GM19438 (cell line): ENCODE measurements around the gene CACNG7.

Source experiments
- ATAC-seq: cut with Tn5 transposase; IDR thresholded peaks from one replicate; pipeline ENCODE4 v1.9.1; 2021; ENCODE audit warnings: low read depth; ENCODE audit not compliant: unreplicated experiment

The CACNG7 gene

GRCh38 chr19:53877361-53877766, 31.7 kb upstream of the CACNG7 start:
- ATAC-seq = no peak

DNA sequence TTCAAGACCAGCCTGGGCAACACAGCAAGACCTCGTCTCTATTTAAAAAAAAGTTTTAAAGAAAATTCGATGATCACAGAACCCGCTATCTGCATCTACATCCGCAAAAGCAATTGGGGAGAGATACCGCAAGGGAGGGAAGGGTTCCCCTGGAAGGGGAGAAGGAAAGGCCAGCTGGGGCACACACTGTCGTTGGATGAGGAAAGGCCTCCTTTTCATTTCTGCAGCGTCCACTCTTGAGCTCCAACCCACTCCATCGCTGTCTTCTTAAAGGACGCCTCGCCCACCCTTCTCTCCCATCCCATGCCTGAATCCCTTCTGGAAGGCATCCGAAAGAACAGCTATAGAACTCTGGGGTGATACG, 30.3 kb upstream of the CACNG7 start:
- ATAC-seq = no peak

DNA sequence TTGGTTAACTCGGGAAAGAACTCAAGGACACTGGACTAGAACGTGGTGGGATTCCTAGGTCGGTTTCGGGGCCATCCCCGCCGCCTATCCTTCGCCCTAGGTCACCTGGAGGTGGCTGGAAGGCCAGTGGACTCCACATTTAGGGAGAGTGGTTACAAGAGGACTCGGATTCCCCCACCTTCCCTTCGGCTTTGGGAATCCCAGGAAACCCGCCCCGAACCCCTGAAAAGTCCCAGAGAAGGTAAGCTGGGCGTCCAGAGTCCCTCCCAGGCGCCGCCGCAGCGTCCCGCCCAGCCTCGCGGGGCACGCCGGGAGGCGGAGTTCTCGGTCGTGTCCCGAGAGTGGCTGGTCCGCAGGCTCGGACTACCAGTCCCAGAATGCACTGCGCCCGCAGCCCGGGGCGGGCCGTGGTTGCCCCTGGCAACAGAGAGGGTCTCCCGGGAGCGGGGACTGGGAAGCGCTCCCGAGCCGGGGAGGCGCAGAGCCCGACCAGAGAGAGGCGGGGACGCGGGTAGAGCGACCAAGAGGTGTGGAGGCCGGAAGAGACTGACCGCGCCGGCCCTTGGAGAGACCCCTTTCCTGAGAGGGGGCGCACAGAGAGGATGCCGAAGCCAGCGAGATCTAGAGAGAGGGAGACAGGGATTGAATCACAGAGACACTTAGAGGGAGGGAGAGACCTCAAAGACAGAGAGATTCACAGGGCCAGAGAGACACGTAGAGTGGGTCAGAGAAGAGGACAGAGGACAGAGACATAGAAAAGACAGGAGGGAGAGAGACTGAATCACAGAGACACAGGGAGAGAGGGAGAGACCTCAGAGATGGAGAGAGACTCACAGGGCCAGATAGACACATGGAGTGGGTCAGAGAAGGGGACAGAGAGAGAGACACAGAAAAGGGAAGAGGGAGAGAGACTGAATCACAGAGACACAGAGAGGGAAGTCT, 29.7 kb upstream of the CACNG7 start:
- peak; percentile 60 for ATAC-seq

GRCh38 chr19:53880711-53881481, 28.2 kb upstream of the CACNG7 start:
- ATAC-seq = no peak

DNA sequence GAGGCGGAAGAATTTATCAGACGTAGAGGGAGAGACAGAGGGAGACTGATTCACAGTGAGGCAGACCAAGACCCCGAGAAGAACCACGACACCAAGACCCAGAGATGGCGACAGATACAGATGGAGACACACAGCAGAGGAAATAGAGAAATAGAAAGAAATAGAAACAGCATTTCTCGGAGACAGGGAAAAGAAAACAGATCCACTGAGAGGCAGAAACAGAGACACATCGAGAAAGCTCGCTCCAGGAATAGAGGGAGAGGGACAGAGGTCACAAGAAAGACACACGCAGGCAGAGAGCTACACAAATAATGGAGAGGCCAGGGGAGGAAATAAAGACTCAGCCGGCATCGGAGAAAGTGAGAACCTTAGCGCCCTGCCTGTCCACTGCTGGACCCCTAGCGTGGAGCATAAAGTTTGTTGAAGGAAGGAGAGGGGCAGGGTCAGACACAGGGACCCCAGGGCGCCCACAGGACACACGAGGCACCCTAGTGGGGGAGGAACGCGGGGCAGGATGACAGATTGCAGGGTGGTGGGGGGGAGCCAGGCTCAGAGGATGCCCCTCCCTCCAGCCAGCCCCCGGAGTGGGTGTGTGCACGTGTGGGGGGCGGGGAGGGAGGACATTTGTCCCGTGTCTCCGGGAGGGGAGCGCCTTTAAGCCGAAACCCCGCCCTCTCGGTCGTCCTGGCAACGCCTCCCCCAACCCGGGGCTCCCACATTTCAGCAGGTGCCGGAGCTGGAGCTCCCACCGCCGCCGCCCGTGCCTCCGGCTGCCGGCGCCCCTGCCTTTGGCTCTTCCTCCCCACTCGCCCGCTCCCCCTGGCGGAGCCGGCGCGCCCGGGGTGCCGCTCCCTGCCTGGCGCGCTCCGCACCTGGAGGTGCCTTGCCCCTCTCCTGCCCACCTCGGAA, 27.3 kb upstream of the CACNG7 start, which contains the start of gene PRKCG:
PRKCG (plus strand) TSS at position 716 of the 909 bp plus-strand sequence. CDS start 298 bp downstream, outside the sequence.
- no peak for ATAC-seq

GRCh38 chr19:53882391-53883050, 26.6 kb upstream of the CACNG7 start:
- no peak for ATAC-seq

DNA sequence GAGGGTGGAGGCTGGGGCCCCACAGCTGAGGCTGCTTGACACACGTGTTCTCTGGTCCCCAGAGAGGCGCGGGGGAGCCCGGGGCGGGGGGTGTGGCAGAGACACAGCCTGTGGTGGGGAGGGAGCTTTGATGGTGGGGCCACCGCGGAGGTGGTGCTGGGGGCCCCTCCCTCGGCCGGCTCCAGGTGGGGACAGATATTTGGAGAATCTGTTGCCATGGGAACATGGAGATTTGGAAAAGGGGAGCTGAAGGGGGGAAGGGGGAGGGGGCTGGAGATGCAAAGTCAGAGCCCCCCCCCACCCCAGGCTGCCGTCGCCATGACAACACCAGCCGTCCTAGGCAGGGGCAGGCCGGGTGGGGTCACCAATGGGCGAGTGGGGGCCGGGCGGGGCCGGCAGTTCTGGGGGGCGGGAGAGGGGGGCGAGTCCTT, 25.8 kb upstream of the CACNG7 start:
- ATAC-seq = no peak

- no peak for ATAC-seq
Measured at GRCh38 chr19:53883741-53884140, 25.3 kb upstream of the CACNG7 start.

GRCh38 chr19:53884256-53884655, 24.8 kb upstream of the CACNG7 start:
- no peak for ATAC-seq

DNA sequence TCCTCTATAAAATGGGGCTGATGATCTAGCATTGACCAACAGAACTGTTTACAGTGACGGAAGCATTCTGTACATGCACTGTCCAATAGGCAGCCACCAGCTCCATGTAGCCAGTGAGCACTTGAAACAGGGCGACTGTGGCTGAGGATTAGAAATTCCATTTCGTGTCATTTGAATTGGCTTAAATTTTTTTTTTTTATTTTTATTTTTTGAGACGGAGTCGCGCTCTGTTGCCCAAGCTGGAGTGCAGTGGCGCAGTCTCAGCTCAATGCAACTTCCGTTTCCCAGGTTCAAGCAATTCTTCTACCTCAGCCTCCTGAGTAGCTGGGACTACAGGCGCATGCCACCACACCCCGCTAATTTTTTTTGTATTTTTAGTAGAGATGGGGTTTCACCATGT, 24.0 kb upstream of the CACNG7 start:
- ATAC-seq = no peak

DNA sequence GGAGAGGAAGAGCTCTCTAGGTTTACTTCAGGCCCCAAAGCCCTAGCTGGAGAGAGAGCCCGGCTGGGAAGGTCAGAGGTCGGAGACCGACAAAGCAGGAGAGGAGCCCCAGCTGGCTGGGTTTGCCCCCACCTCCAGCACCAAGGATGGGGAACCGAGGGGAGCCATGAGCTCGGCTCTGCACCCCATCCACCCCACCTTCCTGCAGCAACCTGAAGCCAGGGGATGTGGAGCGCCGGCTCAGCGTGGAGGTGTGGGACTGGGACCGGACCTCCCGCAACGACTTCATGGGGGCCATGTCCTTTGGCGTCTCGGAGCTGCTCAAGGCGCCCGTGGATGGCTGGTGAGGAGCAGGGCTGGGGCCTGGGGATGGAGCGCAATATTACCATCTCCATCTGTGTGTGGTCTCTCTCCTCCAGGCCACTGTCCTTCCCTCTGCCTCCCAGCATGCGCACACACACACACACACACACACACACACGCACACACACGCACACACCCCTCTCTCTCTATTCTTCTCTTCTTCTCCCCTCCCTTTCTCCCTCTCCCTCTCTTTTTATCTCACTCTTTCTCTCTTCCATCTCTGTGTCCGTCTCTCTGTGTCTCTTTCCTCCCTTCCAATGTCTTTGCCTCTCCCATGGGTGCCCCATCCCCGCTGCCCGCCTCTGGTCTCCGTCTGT, 16.6 kb upstream of the CACNG7 start:
- ATAC-seq = no peak

GRCh38 chr19:53892981-53893325, 16.1 kb upstream of the CACNG7 start:
- ATAC-seq = no peak

DNA sequence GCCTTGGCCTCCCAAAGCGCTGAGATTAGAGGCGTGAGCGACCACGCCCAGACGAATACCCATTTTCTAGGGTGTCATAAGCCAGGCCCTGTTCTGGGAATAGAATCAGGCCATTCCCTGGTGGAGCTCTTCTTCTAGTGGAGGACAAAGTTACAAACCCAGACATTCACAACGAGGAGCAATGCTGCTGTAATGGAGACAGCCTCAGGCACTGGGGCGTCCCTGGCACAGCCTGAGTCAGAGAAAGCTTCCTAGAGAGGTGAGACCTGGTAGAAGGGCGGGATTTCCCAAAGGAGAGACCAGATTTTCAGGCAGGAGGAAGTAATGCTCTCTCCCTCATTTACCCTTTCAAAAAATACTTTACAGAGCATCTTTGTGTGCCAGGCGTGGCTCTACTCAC, 14.4 kb upstream of the CACNG7 start:
- ATAC-seq = no peak

- no peak for ATAC-seq
Measured at GRCh38 chr19:53896682-53897081, 12.4 kb upstream of the CACNG7 start.

- no peak for ATAC-seq
Measured at GRCh38 chr19:53897459-53897858, 11.6 kb upstream of the CACNG7 start.

- ATAC-seq = no peak
Measured at GRCh38 chr19:53898166-53898565, 10.9 kb upstream of the CACNG7 start.

DNA sequence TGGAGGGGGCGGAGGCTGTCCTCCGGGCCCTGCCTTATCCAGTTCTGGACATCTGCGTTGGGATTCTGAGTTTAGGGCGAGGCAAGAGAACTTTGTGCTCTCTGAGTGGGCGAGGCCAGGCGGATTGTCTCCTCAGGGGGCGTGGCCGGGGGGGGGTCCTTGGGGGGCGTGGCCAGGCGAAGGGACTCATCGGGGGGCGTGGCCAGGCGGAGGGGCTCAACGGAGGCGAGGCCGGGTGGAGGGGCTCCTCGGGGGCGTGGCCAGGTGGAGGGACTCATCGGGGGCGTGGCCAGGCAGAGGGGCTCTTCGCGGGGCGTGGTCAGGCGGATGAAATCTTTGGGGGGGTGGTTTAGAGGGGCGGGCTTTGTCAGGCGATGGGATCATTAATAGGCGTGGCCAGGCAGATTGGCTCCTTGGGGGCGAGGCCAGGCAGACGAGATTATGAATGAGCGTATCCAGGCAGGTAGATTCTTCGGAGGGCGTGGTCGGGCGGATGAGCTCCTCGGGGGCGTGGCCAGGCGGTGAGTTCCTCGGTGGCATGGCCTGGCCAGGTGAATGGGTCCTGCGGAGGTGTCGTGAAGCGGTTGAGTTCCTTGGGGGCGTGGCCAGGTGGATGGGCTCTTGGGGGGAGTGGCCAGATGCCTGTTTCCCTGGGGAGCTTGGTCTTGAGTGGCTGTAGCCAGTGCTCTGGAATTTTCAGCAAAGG, 10.3 kb upstream of the CACNG7 start:
- ATAC-seq = no peak

- no peak for ATAC-seq
Measured at GRCh38 chr19:53900191-53900860, 8.8 kb upstream of the CACNG7 start.
